ENCODE data around the gene FAM3D. TPM values are rescaled to one million over a fixed set of nuclear protein-coding genes. Genes with fewer than 3 reads are reported as not detected.

The FAM3D gene
- total and polyA plus RNA-seq, 10 of the 15 experiments (the other 5 are each of a cell fraction or from before 2014, with no cell fraction given) = 0.04 to 0.07 TPM; not detected in 8

- in situ Hi-C loops (cut with MboI) (no loop called here), intact Hi-C loops (cut with micrococcal nuclease; ENCODE audit: unreplicated experiment) (no loop called here)
- POLR2A ChIA-PET = no interaction called here
- H3K36me3 ChIP-seq (ENCODE audit: control insufficient read depth in 2 of 2, insufficient read depth in 2 of 2, low read length in 1 of 2) = no peaks in the 10 kb centered on the region
- no peak overlapping the region for H3K27ac ChIP-seq (ENCODE audit: control insufficient read depth, insufficient read depth)
- H3K79me2 ChIP-seq (ENCODE audit: control insufficient read depth, insufficient read depth, low read length) = no peaks in the 10 kb centered on the region
- no peak for TF ChIP-seq POLR2A (IDR thresholded peaks at IDR 0.05; ENCODE audit: low read depth, low read length)
- TF ChIP-seq ZNF207 (IDR thresholded peaks at IDR 0.05; ENCODE audit: borderline replicate concordance) = no peak
- H3K4me3 ChIP-seq = no peak overlapping the region
- no peak for DNase-seq (ENCODE audit: low read depth, low spot score)
- no peak overlapping the region for H3K4me2 ChIP-seq (ENCODE audit: control insufficient read depth, insufficient read depth)
- H3K4me1 ChIP-seq (ENCODE audit: control insufficient read depth, insufficient read depth, low read length) = no peaks in the 10 kb centered on the region
- no peaks in the 10 kb centered on the region; the same call in 2 of the 3 replicates for H3K9me3 ChIP-seq (replicated peaks; ENCODE audit: control insufficient read depth, insufficient read depth, low read length)
- no peak overlapping the region for H2AFZ ChIP-seq (ENCODE audit: control insufficient read depth, low read depth, low read length)
- CTCF ChIA-PET = interaction anchor here (1.5 kb wide), 1 partner anchor 22 kb away, joined by 4 read pairs; no protein-coding TSS in a partner anchor
- peaks cover 0 to 6% of the 10 kb centered on the region in 2 experiments; a peak in 1 of 4 replicates for H3K27me3 ChIP-seq (replicated peaks in 1 of 2; ENCODE audit: control insufficient read depth in 2 of 2, insufficient read depth in 2 of 2, low read length in 1 of 2)
- no peak overlapping the region for H3K9ac ChIP-seq (ENCODE audit: control insufficient read depth, insufficient read depth, low read length)
- WGBS (ENCODE audit: insufficient coverage, insufficient replicate concordance, low lambda C conversion rate, missing lambda C conversion rate) = 0% methylated on average over 2 of the region's 2 CpGs
- no peak for ATAC-seq
- RAD21 ChIA-PET (ENCODE audit: unreplicated experiment) = interaction anchor here (0.6 kb wide), 1 partner anchor 171 kb away, joined by 3 read pairs; no protein-coding TSS in a partner anchor
- SMC1A ChIA-PET (ENCODE audit: uncharacterized antibody, unreplicated experiment) = no interaction called here
- H4K20me1 ChIP-seq (ENCODE audit: control insufficient read depth, insufficient read depth) = no peaks in the 10 kb centered on the region
- FAIRE-seq = no peak
- no TSS peak for BruUV-seq (replicated peaks)
These were observed 13.9 kb downstream of the FAM3D start for GRCh38 chr3:58652624-58653023.

- Histone ChIP-seq H3K27ac (ENCODE audit: control insufficient read depth, insufficient read depth) (no peak overlapping the region), H3K4me1 (ENCODE audit: control insufficient read depth, insufficient read depth, low read length) (no peaks in the 10 kb centered on the region), H3K4me2 (ENCODE audit: control insufficient read depth, insufficient read depth) (no peak overlapping the region), H2AFZ (ENCODE audit: control insufficient read depth, low read depth, low read length) (no peak overlapping the region), H3K9ac (ENCODE audit: control insufficient read depth, insufficient read depth, low read length) (no peak overlapping the region), H3K79me2 (ENCODE audit: control insufficient read depth, insufficient read depth, low read length) (no peaks in the 10 kb centered on the region), H3K36me3 (ENCODE audit: control insufficient read depth in 2 of 2, insufficient read depth in 2 of 2, low read length in 1 of 2) (no peaks in the 10 kb centered on the region), H3K27me3 (replicated peaks in 1 of 2; ENCODE audit: control insufficient read depth in 2 of 2, insufficient read depth in 2 of 2, low read length in 1 of 2) (0 out of 4 replicates have a peak, but pooled peaks cover 0 to 3% of the 10 kb centered on the region in 2 experiments), H4K20me1 (ENCODE audit: control insufficient read depth, insufficient read depth) (no peaks in the 10 kb centered on the region), H3K4me3 (no peak overlapping the region), H3K9me3 (replicated peaks; ENCODE audit: control insufficient read depth, insufficient read depth, low read length) (no peaks in the 10 kb centered on the region; the same call in 2 of the 3 replicates)
- intact Hi-C loops (cut with micrococcal nuclease; ENCODE audit: unreplicated experiment) = no loop called here
- ATAC-seq = no peak
- ChIA-PET RAD21 (ENCODE audit: unreplicated experiment) (no interaction called here), SMC1A (ENCODE audit: uncharacterized antibody, unreplicated experiment) (no interaction called here), CTCF (no interaction called here), POLR2A (no interaction called here)
- in situ Hi-C loops (cut with MboI) = no loop called here
- BruUV-seq (replicated peaks) = no TSS peak
- TF ChIP-seq BHLHE40 (IDR thresholded peaks at IDR 0.05; ENCODE audit: borderline replicate concordance in 1 of 2, low read depth in 2 of 2, low read length in 1 of 2) = no peak
- TF ChIP-seq HDGF (IDR thresholded peaks at IDR 0.05) = no peak
- no peak for TF ChIP-seq RELA (IDR thresholded peaks at IDR 0.05; ENCODE audit: borderline replicate concordance, partially characterized antibody)
- no peak for TF ChIP-seq ASH2L (IDR thresholded peaks at IDR 0.05; ENCODE audit: borderline replicate concordance, low read depth)
- no peak for TF ChIP-seq PBX3 (IDR thresholded peaks at IDR 0.05; ENCODE audit: insufficient replicate concordance, low read depth, low read length)
- TF ChIP-seq IRF4 (IDR thresholded peaks at IDR 0.05; ENCODE audit: low read depth, low read length) = no peak
- no peak for TF ChIP-seq MYC (IDR thresholded peaks at IDR 0.05; ENCODE audit: insufficient read depth, insufficient read length, insufficient replicate concordance, low read length, severe bottlenecking)
- TF ChIP-seq ZNF274 (IDR thresholded peaks at IDR 0.05; ENCODE audit: insufficient read depth, insufficient read length) = no peak
- FAIRE-seq = no peak
- DNase-seq (ENCODE audit: low read depth, low spot score) = no peak
These were observed 15.3 kb downstream of the FAM3D start for GRCh38 chr3:58651276-58651675.
